Sigmoid colon (tissue), 4 donors: Measurements from ENCODE around the gene EFL1.

Experiments
- EP300 ChIP-seq, 4 donors: sonication (generic); formaldehyde crosslinking; IDR thresholded peaks; one replicate each; pipeline ENCODE4 v1.6.1; 2017; ENCODE audit warnings: antibody characterized with exemption in 4 of 4
- POLR2A ChIP-seq, 2 donors: fragments of 450-650 bp; IDR thresholded peaks; one replicate each; pipeline ENCODE4 v1.6.1; 2016; ENCODE audit warnings: antibody characterized with exemption in 2 of 2, mild to moderate bottlenecking in 2 of 2, moderate library complexity in 2 of 2
- TF ChIP-seq, protein P1 (sequence below), 4 experiments: fragments of 450-650 bp in 3 of 4; fragments of 200-600 bp in 1 of 4; IDR thresholded peaks; one replicate each; pipeline ENCODE4 v1.5.1; 2016 to 2019; ENCODE audit warnings: antibody characterized with exemption in 4 of 4, mild to moderate bottlenecking in 3 of 4, moderate library complexity in 2 of 4

DNA sequence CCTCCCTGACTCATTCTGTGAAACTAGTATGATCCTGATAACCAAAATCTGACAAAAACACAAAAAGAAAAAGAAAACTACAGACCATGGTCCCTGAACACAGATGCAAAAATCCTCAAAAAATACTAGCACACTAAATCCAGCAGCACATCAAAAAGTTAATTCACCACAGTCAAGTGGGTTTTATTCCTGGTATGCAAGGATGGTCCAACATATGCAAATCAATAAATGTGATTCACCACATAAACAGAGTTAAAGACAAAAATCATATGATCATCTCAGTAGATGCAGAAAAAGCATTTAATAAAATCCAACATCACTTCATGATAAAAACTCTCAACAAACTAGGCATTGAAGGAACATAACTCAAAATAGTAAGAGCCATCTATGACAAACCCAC is 12.9 kb upstream of the EFL1 start:
- TF ChIP-seq, protein P1, sequence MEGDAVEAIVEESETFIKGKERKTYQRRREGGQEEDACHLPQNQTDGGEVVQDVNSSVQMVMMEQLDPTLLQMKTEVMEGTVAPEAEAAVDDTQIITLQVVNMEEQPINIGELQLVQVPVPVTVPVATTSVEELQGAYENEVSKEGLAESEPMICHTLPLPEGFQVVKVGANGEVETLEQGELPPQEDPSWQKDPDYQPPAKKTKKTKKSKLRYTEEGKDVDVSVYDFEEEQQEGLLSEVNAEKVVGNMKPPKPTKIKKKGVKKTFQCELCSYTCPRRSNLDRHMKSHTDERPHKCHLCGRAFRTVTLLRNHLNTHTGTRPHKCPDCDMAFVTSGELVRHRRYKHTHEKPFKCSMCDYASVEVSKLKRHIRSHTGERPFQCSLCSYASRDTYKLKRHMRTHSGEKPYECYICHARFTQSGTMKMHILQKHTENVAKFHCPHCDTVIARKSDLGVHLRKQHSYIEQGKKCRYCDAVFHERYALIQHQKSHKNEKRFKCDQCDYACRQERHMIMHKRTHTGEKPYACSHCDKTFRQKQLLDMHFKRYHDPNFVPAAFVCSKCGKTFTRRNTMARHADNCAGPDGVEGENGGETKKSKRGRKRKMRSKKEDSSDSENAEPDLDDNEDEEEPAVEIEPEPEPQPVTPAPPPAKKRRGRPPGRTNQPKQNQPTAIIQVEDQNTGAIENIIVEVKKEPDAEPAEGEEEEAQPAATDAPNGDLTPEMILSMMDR (IDR thresholded peaks at IDR 0.05), result no peak
- TF ChIP-seq EP300 (IDR thresholded peaks at IDR 0.05) (no peak), POLR2A (IDR thresholded peaks at IDR 0.05) (no peak)
